OCI-LY7 (cell line): Measurements from ENCODE around the gene SLC22A13.

Experiments used
- EZH2phosphoT487 ChIP-seq: fragments of 200-600 bp; sonication (generic); IDR thresholded peaks from 2 replicates; pipeline ENCODE4 v1.6.1; 2018; ENCODE audit warnings: low read depth, borderline replicate concordance, mild to moderate bottlenecking, mixed run types, antibody characterized with exemption, low read length, moderate library complexity, mixed read lengths
- TF ChIP-seq, protein P1 (sequence below): fragments of 200-600 bp; sonication (generic); conservative IDR thresholded peaks from 2 replicates; pipeline ENCODE4 v1.5.1; 2014; ENCODE audit warnings: mild to moderate bottlenecking, antibody characterized with exemption, low read length, moderate library complexity, mixed read lengths

DNA sequence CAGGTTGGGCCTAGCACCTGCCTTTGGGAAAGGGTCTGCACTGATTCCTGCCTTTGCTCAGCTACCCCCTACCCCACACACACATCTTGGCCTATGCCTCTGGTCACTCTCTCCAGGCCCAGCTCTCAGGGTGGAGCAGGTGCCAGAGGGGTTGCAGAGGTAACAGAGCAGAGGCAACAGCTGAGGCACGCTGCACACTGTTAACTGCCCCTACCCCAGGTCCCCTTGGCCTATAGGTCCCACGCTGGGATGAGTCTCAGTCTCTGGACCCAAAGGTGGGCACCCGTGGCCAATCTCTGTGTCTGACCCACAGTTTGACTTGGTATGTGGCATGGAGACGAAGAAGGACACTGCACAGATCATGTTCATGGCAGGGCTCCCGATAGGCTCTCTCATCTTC lies 41.3 kb downstream of the SLC22A13 start:
- TF ChIP-seq, protein P1, sequence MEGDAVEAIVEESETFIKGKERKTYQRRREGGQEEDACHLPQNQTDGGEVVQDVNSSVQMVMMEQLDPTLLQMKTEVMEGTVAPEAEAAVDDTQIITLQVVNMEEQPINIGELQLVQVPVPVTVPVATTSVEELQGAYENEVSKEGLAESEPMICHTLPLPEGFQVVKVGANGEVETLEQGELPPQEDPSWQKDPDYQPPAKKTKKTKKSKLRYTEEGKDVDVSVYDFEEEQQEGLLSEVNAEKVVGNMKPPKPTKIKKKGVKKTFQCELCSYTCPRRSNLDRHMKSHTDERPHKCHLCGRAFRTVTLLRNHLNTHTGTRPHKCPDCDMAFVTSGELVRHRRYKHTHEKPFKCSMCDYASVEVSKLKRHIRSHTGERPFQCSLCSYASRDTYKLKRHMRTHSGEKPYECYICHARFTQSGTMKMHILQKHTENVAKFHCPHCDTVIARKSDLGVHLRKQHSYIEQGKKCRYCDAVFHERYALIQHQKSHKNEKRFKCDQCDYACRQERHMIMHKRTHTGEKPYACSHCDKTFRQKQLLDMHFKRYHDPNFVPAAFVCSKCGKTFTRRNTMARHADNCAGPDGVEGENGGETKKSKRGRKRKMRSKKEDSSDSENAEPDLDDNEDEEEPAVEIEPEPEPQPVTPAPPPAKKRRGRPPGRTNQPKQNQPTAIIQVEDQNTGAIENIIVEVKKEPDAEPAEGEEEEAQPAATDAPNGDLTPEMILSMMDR = no peak
- TF ChIP-seq EZH2phosphoT487 = no peak
